ENCODE measurements around the gene SNPH. TPM values are rescaled to one million over a fixed set of nuclear protein-coding genes. Genes with fewer than 3 reads are reported as not detected.

The SNPH gene
- total RNA-seq, 1 experiment from 2014 or later: 5.4 TPM

DNA sequence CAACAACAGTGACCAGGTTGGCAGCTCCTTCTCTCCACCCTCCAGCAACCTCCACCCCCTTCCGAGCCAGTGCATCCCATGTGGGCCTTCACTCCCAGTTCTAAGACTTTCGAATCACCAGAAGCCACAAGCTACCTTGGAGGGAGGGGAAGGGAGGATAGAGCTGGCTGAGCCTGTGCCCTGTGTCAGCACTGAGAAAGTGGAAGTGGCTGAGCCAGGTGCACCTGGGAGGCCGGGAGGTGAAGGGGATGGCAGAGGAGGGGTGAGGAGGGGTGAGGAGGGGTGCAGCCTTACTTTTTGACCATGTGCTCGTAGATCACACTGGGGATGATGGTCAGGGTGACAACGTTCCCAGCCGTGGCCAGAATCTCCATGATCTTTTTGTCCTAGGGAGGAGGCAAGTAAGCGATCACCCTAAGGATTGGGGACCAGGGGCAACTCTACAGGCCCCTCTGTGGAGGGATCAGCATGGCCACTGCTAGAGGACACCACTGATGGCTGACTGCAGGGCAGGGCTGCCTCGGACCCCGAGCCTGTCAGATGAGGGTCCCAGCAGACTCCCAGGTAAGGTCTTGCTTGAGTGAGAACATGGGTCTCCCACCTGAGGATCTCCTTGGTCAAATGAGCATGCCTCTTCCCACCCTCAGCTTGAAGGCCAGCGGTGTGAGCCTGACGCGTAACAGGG lies 44.6 kb downstream of the SNPH start:
- H3K4me1 ChIP-seq (replicated peaks): peaks cover 9% of the 10 kb centered on the region
- H3K36me3 ChIP-seq: peaks cover 2% of the 10 kb centered on the region; the same call in 1 of the 2 replicates
- no peak overlapping the region for H3K4me3 ChIP-seq
- DNase-seq (ENCODE audit: low read depth in 1 of 2, low spot score in 2 of 2): no peak
- H3K9me3 ChIP-seq (replicated peaks): 0 out of 2 replicates have a peak, but pooled peaks cover 2% of the 10 kb centered on the region
- H3K27me3 ChIP-seq (replicated peaks): no peaks in the 10 kb centered on the region
- no peak overlapping the region for H3K27ac ChIP-seq

DNA sequence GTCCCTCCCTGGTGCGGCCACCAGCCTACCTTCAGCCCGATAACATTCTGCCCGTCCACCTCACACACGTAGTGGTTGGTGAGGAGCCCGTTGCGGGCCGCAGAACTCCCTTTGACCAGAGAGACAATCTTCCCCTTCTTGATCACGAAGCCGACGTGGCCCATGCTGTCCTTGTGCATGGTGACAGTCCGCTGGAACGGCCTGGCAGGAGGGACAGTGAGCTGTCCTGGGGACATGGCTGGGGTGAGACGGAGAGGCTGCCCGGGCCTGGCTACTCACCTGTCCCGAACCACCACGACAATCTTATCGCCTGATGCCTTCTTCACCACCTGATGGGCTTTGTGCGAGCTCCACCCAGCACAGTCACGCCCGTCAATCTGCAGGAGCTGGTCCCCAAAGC lies 46.2 kb downstream of the SNPH start:
- Histone ChIP-seq H3K36me3 (no peaks in the 10 kb centered on the region), H3K4me3 (no peak overlapping the region), H3K27me3 (replicated peaks) (no peaks in the 10 kb centered on the region), H3K9me3 (replicated peaks) (0 out of 2 replicates have a peak, but pooled peaks cover 2% of the 10 kb centered on the region), H3K27ac (no peak overlapping the region), H3K4me1 (replicated peaks) (peaks cover 9% of the 10 kb centered on the region)
- DNase-seq (ENCODE audit: low read depth in 1 of 2, low spot score in 2 of 2): no peak

DNA sequence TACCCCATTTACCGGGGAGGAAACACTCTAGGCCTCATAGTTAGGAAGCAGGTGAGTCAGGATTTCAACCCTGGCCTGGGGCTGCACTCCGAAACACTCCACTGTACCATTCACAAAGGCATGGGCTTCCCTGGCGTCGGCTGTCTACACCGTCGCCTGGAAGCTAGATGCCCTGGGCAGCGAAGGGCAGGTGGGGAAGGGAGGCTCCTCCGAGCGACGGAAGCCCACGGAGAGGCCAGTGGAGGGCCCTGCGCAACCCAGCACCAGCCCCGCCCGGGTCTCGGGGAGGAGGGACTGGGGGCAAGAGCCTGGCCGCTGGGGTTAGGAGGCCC lies 46.8 kb downstream of the SNPH start:
- H3K4me1 ChIP-seq (replicated peaks): peaks cover 9% of the 10 kb centered on the region
- DNase-seq (ENCODE audit: low read depth in 1 of 2, low spot score in 2 of 2): no peak
- H3K36me3 ChIP-seq: no peaks in the 10 kb centered on the region
- H3K9me3 ChIP-seq (replicated peaks): 0 out of 2 replicates have a peak, but pooled peaks cover 2% of the 10 kb centered on the region
- H3K27ac ChIP-seq: no peak overlapping the region
- H3K4me3 ChIP-seq: no peak overlapping the region
- no peaks in the 10 kb centered on the region for H3K27me3 ChIP-seq (replicated peaks)

DNA sequence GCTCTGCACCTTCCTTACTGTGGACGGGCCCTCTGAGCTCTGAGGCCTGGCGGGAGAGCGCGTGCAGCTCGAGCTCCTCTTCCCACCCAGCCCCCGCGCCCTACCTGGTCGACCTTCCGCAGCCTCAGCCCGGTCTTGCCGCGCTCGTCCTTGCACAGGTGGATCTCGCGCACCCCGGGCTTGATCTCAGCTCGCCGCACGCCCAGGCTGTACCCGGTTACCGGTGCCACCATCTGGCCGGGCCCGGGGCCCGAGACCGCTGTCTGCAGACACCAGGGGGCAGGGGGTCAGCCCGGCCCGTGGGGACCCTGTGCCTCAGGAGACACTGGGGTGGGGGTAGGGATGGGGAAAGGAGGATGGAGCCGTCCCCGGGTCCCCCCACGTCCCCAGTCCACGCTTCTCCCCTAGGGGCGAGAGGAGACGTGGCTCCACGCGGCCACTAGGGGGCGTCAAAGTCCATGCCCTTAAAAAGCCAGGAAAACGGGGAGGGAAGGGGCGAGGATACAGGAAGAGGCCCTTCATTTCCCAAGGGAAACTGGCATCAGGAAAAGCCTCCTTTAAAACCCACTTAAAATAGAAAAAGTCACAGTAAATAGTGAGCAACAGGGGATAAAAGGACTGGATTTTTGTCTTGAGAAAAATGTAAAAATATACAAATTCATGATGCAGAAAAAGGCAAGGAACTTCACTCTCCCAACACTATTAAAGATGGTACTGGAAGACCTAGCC lies 47.3 kb downstream of the SNPH start:
- peak; percentile 64 to 78 for DNase-seq (ENCODE audit: low read depth in 1 of 2, low spot score in 2 of 2)
- H3K27ac ChIP-seq: peak overlapping the region; percentile 30; the same call in 1 of the 2 replicates
- no peaks in the 10 kb centered on the region for H3K27me3 ChIP-seq (replicated peaks)
- no peak overlapping the region for H3K4me3 ChIP-seq
- no peaks in the 10 kb centered on the region for H3K36me3 ChIP-seq
- H3K4me1 ChIP-seq (replicated peaks): peaks cover 9% of the 10 kb centered on the region
- H3K9me3 ChIP-seq (replicated peaks): 0 out of 2 replicates have a peak, but pooled peaks cover 2% of the 10 kb centered on the region

DNA sequence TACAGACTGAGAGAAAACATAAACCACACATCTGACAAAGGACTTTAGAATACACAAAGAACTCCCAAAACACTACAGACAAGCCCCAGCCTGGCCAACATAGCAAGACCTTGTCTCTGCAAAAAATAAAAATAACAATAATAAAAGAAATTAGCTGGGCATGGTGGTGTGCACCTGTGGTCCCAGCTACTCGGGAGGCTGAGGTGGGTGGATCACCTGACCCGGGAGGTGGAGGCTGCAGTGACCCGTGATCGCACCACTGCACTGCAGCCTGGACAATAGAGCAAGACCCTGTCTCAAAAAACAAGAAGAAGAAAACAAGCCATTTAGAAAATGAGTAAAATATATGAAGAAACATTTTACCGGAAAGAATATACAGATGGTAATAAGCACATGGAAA lies 49.7 kb downstream of the SNPH start:
- no peak for DNase-seq (ENCODE audit: low read depth in 1 of 2, low spot score in 2 of 2)
- 0 out of 2 replicates have a peak, but pooled peaks cover 2% of the 10 kb centered on the region for H3K9me3 ChIP-seq (replicated peaks)
- H3K4me1 ChIP-seq (replicated peaks): peaks cover 9% of the 10 kb centered on the region
- no peak overlapping the region for H3K27ac ChIP-seq
- H3K36me3 ChIP-seq: no peaks in the 10 kb centered on the region
- H3K4me3 ChIP-seq: no peak overlapping the region
- no peaks in the 10 kb centered on the region for H3K27me3 ChIP-seq (replicated peaks)

DNA sequence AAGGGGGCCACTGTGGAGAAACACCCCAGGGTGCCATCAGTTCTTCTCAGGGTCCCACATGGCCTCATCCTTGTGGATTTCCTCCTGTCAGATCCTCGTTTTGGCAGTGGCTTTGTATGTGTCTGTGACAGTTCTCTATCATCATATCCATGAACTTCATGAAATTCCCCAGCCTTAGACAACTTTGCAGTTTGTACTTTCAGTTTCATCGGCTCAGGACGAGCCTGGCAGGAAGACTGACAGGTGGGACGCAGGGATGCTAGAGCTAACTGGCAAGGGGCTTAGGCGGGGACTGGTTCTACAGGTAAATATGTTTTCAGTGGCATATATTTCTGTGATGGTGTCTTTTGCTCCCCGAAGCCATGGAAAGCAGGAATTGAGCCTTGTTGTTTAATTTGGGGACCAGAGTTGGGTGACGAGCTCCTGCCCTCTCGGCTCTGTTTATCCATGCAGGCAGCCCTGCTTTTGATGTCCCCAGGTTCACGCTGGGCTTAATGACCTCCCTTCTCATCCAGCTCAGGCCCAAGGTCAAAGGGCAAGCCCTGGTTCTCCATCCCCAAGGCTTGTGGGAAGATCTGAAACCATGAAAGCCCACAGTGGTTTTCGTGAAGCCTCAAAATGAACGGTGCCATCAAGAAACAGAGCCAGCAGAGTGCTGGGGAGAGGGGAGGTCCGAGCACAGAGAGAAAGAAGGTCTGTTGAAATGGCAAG lies 51.6 kb downstream of the SNPH start:
- H3K4me1 ChIP-seq (replicated peaks): peaks cover 17% of the 10 kb centered on the region
- no peaks in the 10 kb centered on the region for H3K27me3 ChIP-seq (replicated peaks)
- H3K9me3 ChIP-seq (replicated peaks): 0 out of 2 replicates have a peak, but pooled peaks cover 2% of the 10 kb centered on the region
- DNase-seq (ENCODE audit: low read depth in 1 of 2, low spot score in 2 of 2): no peak
- H3K27ac ChIP-seq: no peak overlapping the region
- no peaks in the 10 kb centered on the region for H3K36me3 ChIP-seq
- H3K4me3 ChIP-seq: no peak overlapping the region

DNA sequence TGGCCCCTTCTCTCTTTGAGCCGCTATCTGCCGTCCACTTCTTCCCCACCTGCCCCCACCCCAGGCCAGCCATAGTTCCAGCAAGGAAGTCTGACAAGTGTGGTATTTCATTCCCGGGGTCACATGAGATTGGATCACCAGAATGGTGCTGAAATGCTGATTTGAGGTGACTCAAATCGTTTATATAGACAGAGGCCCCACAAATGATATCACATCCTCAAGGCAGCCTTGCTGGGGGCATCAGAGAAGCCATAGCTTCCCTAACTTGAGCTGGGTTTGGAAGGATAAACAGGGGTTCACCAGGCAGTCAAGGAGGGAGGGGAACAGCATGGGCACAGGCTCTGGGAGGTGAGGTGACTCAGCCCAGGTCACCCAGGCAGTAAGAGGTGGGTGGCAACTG lies 53.0 kb downstream of the SNPH start:
- Histone ChIP-seq H3K4me3 (no peak overlapping the region), H3K9me3 (replicated peaks) (no peaks in the 10 kb centered on the region), H3K36me3 (no peaks in the 10 kb centered on the region), H3K27me3 (replicated peaks) (no peaks in the 10 kb centered on the region), H3K27ac (no peak overlapping the region), H3K4me1 (replicated peaks) (peaks cover 21% of the 10 kb centered on the region)
- DNase-seq (ENCODE audit: low read depth in 1 of 2, low spot score in 2 of 2): no peak

DNA sequence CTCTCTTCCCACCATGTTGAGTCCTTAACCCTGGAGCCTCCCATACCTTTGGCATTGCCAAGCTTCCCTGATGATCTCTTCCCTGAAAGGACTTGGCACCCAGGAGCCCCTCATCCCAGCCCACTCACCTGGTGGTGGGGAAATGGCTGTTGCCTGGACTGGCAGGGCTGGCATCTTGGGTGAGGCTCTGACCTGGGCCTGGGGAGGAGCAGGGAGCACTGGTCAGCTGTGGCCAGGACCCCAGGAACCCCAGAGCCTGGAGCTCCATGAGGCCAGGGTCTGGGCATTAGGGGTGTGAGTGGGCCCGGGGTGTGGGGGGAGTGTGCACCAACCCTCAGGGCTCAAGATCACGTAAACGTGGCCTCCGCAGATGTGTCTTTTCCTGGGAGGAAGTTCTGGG lies 53.4 kb downstream of the SNPH start:
- no peaks in the 10 kb centered on the region for H3K27me3 ChIP-seq (replicated peaks)
- no peak overlapping the region for H3K4me3 ChIP-seq
- H3K9me3 ChIP-seq (replicated peaks): no peaks in the 10 kb centered on the region
- no peak overlapping the region for H3K27ac ChIP-seq
- no peaks in the 10 kb centered on the region for H3K36me3 ChIP-seq
- no peak for DNase-seq (ENCODE audit: low read depth in 1 of 2, low spot score in 2 of 2)
- H3K4me1 ChIP-seq (replicated peaks): peaks cover 24% of the 10 kb centered on the region

DNA sequence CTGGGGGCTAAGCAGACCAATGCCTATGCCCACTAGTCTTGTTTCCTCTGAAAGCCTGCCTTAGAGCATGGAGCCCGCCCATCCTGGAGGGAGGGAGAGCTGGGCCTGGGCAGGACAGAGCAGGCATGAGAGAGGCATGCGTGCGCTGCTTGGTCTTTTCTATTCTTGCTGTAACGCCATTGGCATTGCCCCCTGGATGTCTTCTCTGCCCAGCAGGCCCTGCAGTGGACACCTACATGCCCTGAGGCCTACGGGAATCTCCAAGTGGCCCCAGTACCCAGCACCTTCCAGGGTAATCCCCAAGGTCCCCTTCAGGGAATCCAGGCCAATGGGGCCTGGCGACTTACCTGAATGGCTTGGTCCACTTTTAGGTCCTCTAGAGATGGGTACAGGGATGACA lies 53.9 kb downstream of the SNPH start:
- Histone ChIP-seq H3K27me3 (replicated peaks) (no peaks in the 10 kb centered on the region), H3K36me3 (no peaks in the 10 kb centered on the region), H3K4me1 (replicated peaks) (peaks cover 30% of the 10 kb centered on the region), H3K27ac (no peak overlapping the region), H3K4me3 (no peak overlapping the region), H3K9me3 (replicated peaks) (no peaks in the 10 kb centered on the region)
- no peak for DNase-seq (ENCODE audit: low read depth in 1 of 2, low spot score in 2 of 2)

DNA sequence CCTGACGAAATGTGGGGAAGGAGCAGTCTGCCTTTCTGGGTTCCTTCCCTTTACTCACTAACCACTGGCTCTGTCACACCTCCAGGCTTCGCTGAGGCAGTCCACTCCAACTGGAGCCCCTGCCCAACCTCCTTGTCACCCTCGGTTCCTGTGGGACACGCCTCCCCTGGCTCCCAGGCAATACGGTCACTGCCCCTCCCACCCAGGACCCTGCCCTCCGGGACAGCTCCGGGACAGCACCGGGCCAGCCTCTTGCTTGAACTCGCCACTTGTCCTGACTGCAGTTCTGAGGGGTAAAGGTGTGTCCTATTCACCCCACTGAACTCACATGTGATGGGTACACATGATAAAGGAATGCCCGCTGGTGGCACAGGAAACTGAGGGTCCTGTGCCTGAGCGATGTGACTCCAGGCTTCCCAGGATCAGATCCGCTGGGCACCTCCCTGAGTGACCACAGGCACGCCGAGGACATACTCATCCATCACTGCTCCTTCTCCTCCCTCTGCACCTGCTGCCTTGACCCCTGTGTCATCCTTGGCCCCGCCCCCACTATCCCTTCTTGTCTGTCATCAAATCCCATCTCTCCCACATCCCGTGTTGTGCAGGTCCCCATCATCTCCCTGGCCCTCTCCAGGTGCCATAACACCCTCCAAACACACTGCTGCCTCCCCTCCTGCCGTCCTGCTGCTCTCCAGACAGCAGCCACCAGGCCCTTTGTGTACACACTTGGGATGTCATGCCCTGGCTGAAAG lies 55.0 kb downstream of the SNPH start:
- no peak overlapping the region for H3K27ac ChIP-seq
- no peaks in the 10 kb centered on the region for H3K9me3 ChIP-seq (replicated peaks)
- DNase-seq (ENCODE audit: low read depth in 1 of 2, low spot score in 2 of 2): no peak
- no peak overlapping the region for H3K4me3 ChIP-seq
- H3K27me3 ChIP-seq (replicated peaks): no peaks in the 10 kb centered on the region
- H3K4me1 ChIP-seq (replicated peaks): peaks cover 33% of the 10 kb centered on the region
- peaks cover 7% of the 10 kb centered on the region for H3K36me3 ChIP-seq

DNA sequence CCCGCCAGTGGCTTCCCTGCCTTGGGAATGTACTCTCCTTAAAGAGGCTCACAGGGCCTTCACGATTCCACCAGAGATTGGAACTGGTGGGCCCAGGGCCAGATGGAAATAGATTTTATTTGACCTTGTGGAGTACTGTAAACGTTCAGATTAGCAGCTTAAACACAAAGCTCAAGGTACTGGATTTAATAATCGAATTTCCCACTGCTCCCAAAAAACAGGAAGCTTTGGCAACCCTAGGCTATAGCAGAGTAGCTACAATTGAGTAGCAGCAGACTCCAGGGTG lies 55.5 kb downstream of the SNPH start:
- no peak for DNase-seq (ENCODE audit: low read depth in 1 of 2, low spot score in 2 of 2)
- Histone ChIP-seq H3K36me3 (peaks cover 7% of the 10 kb centered on the region), H3K9me3 (replicated peaks) (no peaks in the 10 kb centered on the region), H3K27ac (no peak overlapping the region), H3K27me3 (replicated peaks) (no peaks in the 10 kb centered on the region), H3K4me3 (no peak overlapping the region), H3K4me1 (replicated peaks) (peaks cover 38% of the 10 kb centered on the region)

DNA sequence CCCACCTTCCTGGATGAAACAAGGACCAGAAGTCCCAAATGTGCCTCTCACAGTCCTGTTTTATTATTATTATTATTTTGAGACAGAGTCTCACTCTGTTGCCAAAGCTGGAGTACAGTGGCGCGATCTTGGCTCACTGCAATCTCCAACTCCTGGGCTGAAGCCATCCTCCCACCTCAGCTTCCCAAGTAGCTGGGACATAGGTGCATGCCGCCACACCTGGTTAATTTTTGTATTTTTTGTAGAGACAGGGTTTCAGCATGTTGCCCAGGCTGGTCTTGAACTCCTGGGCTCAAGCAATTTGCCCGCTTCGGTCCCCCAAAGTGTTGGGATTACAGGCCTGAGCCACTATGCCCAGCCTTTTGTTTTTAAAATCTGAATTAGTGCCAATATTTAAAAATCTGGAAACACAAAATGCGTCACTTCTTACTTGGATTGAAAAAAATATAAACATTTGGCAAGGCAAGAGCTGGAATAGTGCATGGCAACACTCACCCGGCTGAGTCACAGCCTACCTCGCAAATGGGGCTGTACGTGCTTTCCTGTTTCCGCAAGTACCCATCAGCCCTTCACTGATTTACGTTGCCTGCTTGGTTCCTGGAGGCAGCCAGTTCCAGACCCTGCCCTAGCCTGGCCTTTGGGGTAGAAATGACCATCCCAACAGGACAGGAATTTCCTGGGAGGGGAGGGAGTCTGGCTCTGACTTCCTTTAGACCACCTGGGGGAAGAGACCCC lies 56.6 kb downstream of the SNPH start:
- peaks cover 7% of the 10 kb centered on the region for H3K36me3 ChIP-seq
- no peaks in the 10 kb centered on the region for H3K27me3 ChIP-seq (replicated peaks)
- peak; percentile 86 to 90 for DNase-seq (ENCODE audit: low read depth in 1 of 2, low spot score in 2 of 2)
- no peaks in the 10 kb centered on the region for H3K9me3 ChIP-seq (replicated peaks)
- H3K27ac ChIP-seq: peak overlapping the region; percentile 99
- H3K4me3 ChIP-seq: no peak overlapping the region
- peaks cover 42% of the 10 kb centered on the region for H3K4me1 ChIP-seq (replicated peaks)

DNA sequence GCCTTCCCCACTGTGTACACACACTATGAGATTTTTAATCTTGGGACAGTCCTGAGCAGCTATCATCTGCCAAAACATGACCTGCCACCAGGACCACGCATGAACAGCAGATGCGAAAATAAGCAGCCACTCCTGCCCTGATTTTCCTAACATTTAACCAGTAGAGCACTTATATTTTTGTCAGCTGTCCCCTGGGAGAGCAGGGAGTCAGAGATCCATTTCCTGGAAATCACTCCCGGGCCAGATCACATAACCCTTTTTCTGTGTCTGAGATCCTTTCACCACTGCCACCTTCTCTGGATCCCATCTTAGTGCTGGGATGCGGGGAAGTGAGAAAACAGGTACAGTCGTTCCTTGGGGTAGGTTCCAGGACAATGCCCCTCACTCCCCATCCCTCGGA lies 57.2 kb downstream of the SNPH start:
- Histone ChIP-seq H3K27ac (peak overlapping the region; percentile 99), H3K4me3 (no peak overlapping the region), H3K36me3 (peaks cover 7% of the 10 kb centered on the region), H3K27me3 (replicated peaks) (no peaks in the 10 kb centered on the region), H3K4me1 (replicated peaks) (peaks cover 42% of the 10 kb centered on the region), H3K9me3 (replicated peaks) (no peaks in the 10 kb centered on the region)
- DNase-seq (ENCODE audit: low read depth in 1 of 2, low spot score in 2 of 2): peak in 1 of 2 experiments; percentile 23
